GM18909 (cell line): ENCODE measurements around the gene EVA1A.

Experiments
- ATAC-seq: cut with Tn5 transposase; IDR thresholded peaks from one replicate; pipeline ENCODE4 v1.9.1; 2021; ENCODE audit warnings: mild to moderate bottlenecking; ENCODE audit not compliant: unreplicated experiment, poor library complexity

EVA1A gene

DNA sequence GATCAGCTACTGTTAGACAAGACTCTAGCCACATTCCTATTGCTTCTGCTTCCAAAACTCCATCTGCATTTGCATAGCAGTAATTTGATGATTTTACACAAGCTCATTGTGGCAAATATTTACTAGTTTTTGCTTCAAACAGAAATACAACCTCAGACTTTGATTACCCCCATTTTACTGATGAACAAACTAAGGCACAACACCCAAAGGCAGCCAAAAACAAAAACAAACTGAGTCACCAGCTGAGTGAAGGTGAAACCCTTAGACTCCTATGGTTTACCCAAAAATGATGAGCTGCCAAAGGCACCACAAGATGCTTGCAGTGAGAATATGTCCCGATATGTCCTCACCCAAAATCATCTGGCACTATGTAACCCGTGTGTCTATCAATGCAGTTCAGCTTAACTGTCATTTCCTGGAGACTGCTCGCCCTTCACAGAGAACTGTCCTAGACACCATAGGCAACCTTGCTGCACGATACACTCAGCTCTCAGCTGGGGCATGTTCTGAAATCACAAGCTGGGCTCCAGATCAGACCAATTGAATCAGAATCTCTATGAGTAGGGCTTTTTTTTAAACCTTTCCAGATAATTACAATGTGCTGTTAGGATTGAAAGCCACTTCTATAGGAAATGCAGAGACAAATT is 4.1 kb upstream of the EVA1A start:
- ATAC-seq, result no peak

DNA sequence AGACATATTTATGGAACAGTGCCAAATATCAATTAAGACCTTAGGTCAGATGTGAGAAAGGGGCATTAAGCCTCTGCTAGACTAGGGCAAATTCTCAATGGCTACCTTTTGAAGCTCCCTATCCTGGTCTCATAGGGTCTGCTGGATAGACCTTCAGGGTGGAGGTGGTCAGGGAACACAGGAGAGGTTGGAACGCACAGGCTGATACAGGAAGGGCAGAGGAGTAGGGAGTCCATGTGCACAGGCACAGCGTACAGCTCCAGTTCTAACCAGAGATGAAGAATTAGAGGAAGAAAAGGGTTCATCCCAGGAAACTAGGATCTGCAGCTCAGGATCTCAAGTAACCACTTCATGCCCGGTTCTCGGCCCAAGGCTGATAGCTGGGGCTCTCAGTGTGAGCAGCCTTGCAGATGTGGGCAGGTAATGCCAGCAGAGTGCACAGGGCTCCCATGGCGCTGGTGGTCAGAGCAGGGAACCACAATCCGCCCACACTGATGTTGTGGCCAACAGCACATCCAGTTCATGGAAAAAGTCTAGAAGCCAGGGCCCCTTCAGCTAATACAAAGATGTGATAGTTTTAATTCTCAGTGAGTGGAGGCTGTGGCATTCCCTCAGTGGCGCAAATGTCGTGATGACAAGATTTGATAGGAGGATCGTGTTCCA is 3.4 kb upstream of the EVA1A start:
- no peak for ATAC-seq

DNA sequence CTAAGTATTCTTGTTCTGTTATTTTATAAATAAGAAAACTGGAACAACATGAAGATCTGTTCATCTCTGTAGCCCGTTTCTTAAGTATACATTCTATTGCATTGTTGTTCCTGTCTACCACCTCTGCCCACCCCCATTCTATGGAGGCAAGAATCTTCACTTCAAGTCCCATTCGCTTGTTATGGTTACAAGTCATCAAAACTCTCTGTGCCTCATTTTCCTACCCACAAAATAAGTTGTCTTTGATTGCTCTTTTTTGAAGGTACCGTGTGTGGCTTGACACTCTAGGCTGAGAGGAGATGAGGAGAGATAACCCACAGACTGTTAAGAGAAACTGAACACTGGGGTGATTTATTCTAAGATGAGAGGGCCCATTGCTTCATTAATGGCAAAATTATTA is 2.9 kb upstream of the EVA1A start:
- ATAC-seq, result no peak

DNA sequence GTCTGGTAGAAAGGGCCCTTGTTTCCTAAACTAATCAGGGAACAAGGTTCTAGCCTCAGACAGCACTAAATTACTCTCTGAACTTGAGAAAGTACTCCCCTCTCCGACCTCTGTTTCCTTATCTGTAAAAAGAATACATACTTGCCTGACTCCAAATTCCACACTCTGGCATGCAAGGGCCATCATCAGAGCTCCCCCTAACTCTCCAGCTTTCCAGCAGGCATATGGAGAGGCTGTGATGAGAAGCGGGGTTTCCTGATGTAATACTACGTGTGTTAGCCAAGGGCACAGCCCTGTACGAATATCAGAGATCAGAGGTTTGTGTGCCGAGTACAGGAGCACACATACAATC is 1.8 kb upstream of the EVA1A start:
- no peak for ATAC-seq

DNA sequence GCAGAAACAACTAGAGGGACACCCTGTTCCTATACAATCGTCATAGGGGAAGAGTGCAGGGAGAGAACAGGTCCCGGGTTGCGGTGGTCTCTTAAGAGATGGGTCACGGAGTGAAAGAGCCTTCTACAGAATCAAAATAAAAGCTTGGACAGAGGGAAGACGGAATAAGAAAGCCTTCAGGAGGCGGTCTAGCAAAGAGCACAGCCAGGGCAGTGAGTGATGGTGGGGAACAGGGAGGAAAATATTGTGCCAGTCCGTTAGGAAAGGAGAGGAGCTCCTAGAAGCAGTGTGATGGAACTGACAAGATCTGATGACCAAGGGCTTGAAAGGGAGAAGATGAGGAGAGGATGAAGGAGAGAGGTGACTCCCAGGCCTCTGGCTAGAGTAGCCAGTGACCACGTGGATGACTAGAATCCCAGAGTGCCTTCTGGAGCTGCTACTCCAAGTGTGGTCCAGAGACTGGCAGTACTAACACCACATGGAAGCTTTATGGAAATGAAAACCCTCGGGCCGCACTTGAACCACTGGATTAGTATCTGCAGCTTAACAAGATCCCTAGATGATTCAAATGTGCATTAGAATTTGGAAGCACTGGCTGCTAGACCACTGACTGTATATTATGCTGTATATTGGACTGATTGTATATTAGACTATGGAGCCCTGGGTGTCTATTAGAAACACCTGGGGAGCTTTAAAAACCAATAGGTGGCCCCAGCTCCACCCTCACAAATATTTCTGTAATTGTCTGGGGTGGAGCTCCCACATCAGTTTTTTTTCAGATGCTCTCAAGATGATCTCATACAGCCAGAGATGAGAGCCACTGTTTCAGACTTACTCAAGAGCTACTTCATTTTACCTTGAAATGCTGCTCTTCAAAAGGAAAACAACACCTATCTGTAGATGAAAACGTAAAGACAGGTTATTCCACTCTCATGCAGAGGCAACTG is 1.1 kb upstream of the EVA1A start:
- ATAC-seq, result no peak

DNA sequence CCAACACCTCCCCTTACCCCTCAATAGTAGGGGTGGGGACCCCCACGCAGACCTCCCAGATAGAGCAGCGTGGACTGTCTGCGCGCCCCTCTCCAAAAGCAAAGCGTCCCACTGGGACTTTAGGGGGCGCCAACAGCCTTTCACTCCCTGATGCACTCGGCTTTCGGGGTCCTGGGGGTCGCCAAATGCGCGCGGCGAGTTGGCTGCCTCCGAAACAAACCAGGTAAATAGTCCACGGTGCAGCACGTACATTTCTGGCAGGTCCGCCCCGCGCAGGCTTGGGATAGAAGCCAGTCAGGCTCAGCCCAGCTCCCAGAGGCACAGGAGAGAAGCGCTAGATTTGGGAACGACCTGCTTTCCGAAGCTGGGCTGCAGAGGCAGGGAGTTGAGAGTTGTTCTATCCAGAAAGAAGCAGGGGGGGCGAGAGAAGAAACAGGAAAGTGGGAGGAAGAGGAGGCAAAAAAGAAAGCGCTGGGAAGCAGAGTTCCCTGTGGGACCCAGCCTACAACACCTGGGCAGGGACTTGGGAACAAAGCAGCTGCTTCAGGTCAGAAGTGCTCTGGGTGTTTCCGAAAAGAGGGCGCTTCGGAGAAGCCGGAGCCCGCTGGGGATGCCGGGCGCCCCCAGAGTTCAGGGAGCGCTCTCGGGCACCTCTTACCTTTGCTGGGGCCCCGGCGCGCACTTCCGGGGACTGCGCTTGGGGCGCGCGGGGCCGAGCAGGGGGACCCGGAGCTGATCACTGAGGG is 544 bp downstream of the EVA1A start:
- peak; percentile 65 for ATAC-seq

DNA sequence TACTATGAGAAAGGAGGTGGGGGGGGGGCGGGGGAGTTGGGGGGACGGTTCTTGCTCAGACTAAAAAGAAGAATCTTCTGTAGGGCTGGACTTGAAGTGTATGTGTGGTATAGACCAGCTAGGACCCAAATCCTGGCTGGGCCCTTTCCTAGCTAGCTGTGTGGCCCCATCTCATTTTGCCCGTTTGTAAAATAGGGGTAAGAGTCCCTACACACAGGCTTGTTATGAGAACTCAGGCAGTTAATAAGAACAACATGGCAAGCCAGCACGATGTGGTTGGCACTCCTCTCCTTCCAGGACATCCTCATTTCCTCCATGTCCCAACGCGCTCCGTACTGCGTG is 1.1 kb downstream of the EVA1A start:
- no peak for ATAC-seq

DNA sequence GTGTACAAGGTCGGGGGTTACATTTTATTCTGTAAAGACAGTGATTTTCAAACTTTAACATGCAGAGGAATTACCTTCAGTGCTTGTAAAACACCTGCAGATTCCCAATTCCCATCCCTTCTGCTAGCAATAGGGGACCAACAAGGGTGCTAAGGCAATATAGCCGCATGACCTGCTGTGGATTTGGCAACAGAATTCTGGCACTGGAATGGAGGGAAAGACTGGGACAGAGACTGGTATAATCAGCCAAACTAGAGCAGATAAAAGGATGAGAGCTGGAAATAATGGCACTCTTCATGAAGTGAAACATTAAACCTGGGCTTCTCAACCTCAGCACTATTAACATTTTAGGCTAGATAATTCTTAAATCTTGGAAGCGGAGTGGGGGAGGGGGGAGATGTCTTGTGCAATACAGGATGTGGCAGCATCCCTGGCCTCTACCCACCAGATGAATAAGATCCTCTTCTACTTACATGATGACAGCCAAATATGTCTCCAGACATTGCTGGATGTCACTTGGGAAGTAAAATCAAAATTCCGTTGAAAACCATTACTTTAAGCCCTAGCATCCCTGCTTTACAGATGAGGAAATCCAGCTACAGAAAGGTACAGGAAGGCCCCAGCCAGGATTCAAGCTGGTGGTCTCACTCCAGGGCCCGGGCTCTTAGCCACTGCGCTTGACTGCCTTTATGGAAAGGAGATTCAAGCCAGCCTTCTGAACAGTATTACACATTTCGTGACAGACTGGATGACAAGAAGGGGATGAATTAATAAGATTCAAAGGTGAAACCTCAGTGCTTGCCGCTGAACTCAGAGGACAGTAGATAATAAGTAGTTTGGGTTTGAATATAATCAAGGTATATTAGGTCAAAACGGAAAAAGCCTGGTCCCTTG is 1.7 kb downstream of the EVA1A start:
- no peak for ATAC-seq

DNA sequence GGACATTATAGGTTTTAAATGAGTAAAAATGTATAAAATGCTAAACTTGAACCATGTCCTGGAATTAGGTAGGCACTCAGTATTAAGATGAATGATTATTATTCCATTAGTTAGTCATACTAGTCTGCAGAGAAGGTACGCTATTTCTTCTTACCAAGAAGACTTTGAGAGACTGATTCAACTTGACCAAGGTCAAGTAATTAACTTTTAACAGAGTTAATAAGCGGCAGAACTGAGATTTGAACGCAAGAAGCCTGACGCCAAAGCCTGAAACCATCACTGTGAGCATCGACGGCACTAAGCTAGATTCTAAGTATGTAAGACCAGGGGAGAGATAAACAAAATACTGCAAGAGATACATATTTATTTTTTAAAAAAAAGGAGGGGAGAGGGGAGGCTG is 2.6 kb downstream of the EVA1A start:
- ATAC-seq, result no peak

DNA sequence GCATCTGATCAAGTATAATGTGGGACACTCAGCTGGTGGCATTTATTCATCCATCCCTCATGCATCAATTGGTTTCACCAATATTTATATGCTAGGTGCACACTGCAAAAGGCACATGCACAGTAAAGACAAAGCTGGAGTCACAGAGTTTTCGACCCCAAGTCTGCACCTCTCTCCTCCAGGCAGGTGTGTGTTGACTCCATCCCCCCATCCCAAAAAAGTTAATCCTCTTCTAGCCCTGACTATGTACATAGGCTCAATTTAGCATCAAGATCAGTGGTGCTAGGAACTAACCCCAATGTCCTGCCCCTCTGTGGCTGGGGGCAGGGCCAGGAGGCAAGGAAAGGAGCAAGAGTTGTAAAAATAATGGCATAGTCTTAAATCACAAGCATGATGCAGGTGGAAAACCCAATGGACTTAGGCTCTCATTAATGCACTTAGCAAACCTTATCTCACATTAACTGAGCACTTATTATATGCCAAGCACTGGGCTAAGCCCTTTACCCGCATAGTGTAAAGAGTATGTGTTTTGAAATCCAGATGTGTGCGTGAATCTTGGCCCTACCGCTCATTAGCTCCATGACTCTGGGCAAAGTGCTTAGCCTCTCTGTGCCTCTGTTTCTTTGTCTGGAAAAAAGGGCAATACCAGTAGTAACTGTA is 3.1 kb downstream of the EVA1A start:
- ATAC-seq, result no peak

DNA sequence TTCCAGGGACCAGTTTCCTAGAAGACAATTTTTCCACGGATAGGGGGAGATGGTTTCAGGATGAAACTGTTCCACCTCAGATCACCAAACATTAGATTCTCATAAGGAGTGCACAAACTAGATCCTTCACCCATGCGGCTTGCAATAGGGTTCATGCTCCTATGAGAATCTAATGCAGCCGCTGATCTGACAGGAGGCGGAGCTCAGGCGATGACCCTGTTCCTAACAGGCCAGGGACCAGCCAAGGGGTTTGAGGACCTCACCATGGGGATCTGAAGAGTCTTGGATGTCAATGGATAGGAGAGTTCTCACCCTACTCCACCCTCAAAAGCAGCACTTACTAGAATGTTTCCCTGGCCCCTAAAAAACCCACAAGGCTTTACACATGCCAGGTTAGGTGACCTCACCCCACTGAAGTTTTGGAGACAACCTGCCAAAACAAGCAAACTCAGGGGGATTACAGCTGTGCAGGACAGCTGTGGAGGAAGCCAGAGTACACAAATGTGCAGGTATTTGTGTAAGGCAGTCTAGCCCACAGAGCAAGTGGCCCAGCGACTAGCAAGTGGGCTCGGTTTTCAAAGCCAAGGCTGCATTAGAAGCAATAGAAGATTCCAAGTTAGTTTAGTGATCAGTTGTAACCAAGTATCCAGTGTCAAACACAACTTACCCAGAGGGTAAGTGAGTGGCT is 3.9 kb downstream of the EVA1A start:
- no peak for ATAC-seq

DNA sequence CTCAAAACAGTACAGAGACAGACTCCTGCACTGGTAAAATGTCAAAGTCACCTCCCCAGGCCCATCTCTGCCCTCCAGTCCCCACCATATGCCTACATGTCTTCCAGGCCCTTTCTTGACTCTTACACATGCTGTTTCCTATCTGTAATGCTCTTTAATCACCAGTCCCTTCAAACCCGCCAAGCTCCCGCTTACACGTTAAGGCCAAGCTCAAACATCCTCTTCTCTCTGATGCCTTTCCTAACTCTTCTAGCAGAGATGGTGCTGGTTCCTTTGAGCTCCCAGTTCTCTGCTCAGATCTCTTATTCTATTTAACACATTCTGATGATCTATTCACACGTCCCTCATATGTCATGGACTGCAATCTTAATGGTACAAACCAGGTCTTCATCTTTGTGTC is 5.0 kb downstream of the EVA1A start:
- ATAC-seq, result no peak

DNA sequence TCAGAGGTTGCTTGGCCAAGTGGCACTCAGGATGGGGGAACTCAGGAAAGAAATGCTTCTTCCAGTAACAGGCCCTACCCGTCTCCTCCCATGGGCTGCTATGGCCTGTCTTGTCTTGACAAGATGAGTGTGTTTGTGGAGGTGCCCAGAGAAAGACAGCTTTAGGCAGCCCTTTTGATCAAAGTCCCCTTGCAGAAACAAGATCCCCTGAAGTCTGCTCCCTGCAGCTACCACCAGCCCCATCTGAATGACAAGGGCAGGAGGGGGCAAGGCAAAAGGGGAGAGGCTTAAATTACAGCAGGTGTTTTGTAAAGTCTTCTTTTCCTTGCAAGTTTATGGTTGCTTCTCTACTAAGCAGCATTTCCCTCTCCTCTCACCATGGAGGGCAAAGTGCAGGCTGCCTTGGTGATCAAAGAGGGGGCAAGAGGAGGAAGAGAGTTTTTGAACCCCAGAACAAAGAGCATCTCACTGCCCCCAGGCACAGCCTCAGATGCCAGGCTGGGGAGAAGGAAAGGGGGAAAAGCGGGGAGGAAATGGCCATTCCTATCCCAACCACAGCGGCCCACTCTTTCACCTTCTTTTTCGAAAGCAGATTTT is 6.7 kb downstream of the EVA1A start:
- no peak for ATAC-seq

DNA sequence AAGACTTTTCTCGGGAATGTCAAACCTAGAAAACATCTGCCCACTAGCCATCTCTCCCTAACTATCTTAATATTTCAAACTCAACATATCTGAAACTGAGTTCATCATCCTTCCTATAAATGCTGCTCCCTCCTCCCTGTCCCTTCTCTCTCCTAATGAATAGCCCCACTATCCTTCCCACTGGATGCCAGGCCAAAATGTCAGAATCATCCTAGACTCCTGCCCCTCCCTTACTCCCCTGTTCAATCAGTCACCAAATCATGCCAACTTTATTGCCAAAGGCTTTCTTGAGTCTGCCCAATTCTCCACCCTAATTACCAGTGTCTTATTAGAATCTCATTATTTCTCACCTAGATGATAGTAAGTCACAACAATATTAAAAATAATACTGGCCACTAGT is 8.5 kb downstream of the EVA1A start:
- ATAC-seq, result no peak

DNA sequence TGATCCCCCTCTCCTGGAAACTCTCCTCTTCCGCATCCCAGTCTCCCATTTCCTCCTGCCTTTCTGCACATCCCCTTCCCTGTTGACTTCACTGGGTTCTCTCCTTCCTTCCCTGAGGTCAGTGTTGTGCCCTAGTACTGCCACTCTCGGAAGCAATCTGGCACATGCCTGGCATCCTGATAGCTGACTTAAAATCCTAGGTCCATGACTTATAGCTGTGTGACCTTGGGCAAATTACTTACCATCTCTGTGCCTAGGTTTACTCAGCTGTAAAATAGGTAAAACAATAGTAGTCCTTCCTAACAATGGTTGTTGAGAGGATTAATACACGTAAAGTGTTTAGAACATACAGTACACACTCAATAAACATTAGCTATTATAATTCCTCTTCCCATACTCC is 9.3 kb downstream of the EVA1A start:
- no peak for ATAC-seq

DNA sequence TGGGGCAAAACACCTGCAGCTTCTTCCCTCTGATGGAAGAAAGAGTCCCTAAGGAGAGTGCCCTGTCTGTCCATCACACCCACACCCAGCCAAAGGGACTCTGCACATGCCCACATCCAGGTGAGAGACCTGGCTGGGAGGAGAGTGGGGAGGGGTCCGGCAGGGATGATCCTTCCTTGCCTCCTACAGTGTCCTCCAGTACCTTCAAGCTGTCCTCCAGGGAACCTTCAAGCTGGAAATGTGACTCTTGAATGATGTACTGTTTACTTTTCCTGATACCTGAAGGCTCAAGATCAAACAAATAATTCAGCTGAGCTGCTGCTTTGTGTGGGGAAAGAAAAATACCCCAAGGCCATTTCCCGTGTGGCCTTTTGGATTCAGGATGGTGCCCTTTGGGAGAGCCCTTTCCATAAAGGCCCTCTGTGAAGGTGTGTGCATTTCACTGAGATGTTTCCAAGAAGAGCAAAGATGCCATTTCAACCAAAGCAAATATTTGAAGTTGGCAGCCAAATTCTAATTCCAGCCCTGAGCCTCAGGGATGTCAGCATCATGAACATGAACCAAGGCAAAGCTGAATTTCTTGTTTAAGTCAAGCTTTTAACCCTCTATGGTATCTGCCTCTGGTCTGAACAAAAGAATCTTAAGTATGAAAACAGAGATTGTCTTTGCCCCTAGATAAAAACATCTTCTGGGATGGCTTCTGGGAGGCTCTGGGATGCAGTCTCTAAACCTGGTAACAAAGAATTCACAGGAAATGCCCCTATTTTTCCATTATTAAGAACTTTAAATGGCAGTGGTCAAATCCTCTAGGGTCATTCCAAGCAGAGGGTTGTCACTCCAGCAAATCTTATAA is 11.1 kb downstream of the EVA1A start:
- ATAC-seq, result no peak

DNA sequence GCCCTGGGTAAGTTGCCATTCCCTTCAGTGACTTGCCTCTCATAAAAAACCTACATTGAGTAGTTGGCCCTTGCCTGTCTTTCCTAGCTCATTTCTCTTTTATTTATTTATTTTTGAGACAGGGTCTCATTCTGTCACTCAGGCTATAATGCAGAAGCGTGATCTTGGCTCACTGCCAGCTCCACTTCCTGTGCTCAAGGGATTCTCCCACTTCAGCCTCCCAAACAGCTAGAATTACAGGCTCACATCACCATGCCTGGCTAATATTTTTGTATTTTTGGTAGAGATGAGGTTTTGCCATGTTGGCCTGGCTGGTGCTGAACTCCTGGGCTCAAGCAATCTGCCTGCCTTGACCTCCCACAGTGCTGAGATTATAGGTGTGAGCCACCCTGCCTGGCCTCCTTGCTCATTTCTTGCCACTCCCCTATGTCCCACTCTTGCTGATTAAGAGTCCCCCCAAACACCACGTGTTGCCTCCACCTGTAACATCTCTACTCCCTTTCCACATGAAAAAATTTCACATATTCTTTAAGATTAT is 12.6 kb downstream of the EVA1A start:
- no peak for ATAC-seq
